Subcutaneous adipose tissue (tissue), 4 donors: Measurements from ENCODE around the gene SLC5A2. TPM values are rescaled to one million over a fixed set of nuclear protein-coding genes. Genes with fewer than 3 reads are reported as not detected.

Source experiments
- total RNA-seq, 4 donors: library from RNA; depleted of rRNA; stranded (reverse); fragments of >200 nt; gene quantifications; one replicate each; pipeline ENCODE4 v1.1.0, GENCODE V29; 2016
- TF ChIP-seq, protein P1 (sequence below): fragments of 450-650 bp; IDR thresholded peaks from one replicate; pipeline ENCODE4 v1.5.1; 2016; ENCODE audit warnings: low read depth, mild to moderate bottlenecking, control low read depth, antibody characterized with exemption, moderate library complexity

Gene SLC5A2
- total RNA-seq, 4 donors from 2014 or later = not detected

DNA sequence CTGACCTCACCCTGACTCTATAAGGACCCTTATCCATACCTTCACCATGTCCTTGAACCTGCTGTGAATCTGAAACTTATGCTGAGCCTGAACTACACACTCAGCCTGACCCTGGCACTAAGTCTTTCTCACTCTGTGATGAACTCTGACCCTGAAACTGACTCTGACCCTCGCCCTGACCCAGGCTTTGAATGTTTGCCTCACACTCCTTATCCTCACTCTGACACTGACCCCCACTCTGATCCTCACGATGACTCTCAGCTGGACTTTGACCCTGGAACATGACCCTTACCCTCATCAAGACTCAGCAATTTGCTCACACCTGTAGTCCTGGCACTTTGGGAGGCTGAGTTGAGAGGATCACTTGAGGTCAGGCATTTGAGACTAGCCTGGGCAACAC, 49.2 kb downstream of the SLC5A2 start:
- TF ChIP-seq, protein P1, sequence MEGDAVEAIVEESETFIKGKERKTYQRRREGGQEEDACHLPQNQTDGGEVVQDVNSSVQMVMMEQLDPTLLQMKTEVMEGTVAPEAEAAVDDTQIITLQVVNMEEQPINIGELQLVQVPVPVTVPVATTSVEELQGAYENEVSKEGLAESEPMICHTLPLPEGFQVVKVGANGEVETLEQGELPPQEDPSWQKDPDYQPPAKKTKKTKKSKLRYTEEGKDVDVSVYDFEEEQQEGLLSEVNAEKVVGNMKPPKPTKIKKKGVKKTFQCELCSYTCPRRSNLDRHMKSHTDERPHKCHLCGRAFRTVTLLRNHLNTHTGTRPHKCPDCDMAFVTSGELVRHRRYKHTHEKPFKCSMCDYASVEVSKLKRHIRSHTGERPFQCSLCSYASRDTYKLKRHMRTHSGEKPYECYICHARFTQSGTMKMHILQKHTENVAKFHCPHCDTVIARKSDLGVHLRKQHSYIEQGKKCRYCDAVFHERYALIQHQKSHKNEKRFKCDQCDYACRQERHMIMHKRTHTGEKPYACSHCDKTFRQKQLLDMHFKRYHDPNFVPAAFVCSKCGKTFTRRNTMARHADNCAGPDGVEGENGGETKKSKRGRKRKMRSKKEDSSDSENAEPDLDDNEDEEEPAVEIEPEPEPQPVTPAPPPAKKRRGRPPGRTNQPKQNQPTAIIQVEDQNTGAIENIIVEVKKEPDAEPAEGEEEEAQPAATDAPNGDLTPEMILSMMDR = no peak

- TF ChIP-seq, protein P1 = no peak
Observed at GRCh38 chr16:31532896-31533295, 50.0 kb downstream of the SLC5A2 start.

DNA sequence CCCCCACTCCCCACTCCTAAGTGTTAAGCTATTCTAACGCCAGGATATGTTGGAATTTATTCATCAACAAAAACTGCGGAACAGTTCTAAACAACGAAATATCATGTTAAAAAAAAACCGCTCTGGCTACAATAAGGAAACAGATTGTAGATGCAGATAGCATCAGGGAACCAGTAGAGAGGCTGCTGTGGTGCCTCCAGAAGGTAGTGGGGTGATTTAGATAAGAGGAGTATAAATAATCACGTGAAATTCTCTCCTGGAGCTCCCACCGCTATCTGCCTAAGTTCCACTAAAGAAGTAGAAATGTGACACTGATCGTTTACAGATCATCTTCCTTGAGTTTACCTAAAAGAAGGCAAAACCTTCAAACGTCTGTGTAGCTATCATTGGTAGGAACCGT, 52.8 kb downstream of the SLC5A2 start:
- TF ChIP-seq, protein P1 = no peak

DNA sequence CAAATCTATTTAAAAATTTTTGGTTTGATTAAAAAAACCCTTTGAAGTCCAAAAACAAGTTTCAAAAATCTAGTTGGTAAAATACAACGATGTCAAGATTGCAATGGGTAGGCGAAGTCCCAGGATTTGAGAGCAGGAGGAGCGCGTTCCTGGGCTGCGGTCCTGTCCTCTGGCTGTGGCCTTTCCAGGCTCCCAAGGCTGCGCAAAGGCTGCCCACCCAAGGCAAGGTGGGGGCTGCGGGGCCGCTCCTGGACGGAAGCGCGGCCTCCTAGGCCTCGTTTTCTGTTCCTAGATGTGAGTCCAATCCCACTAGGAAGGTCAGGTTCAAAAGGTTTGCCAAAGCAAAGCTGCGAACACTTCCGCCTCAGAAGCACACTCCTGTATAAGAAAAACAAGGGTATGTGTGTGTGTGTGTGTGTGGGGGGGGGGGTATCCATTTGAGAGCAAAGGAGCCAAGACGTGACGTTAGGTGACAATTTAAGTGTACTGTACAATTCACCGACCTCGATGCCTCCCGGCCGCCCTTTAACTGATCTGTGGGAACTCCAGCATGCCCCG, 54.0 kb downstream of the SLC5A2 start:
- TF ChIP-seq, protein P1 = no peak

DNA sequence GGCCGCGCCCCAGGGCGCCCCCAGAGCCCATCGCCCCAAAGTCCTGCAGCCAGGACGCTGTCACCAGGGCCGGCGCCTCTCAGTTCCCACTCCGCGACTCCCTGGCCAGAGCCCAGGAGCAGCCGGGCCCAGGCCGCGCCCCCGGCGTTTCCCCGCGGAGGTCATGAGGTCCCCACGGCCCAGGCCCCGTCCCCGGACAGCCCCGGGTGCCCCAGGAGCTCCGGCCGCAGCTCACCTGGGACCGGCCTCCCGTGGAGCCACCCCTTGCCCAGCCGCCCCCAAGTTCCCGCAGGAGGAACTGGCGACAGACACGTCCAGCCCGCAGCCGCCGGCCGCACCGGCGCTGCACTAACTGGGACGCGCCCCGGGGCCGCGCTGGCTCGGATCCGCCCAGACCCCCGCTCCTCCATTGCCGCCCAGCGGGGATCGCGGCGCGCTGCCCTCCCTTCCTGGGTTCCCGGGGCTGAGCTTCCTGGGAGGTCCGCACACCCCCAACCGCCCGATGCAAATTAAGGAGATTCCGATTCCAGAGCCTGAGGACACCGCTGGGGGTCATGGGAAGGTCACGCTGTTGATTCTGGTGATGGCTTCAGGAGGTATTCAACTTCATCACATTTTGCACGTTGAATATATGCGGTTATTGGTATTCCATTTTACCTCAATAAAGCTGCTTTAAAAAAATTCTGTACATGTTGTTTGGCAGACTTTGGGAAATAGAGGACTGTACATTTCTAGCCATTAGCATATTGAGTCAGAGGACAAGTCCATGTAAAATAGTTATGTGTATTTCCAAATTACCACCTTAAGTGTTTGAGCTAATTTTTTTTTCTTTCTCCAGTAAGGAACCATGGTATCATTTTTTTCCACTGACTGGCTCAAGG, 54.7 kb downstream of the SLC5A2 start:
- TF ChIP-seq, protein P1 = no peak

Other genes starting within 250 kb of the SLC5A2 start
- gene ITGAM, start 223.1 kb upstream of the SLC5A2 start, total RNA-seq = 10 to 100 TPM; 12.4 to 72.2 (median 29.8) TPM
- gene ITGAX, start 127.9 kb upstream of the SLC5A2 start, total RNA-seq = 100 to 1,000 TPM in 1 of 4 donors, 1 to 10 TPM in 3; 4.7 to 158 (median 7.3) TPM
- under 1 TPM in 3 of 4 donors, not detected in 1; 0.22 to 0.68 (median 0.65) TPM for gene ITGAD, start 89.8 kb upstream of the SLC5A2 start, total RNA-seq
- gene COX6A2, start 54.8 kb upstream of the SLC5A2 start, total RNA-seq = not detected
- 1 to 10 TPM in 3 of 4 donors, under 1 TPM in 1; 0.98 to 2.4 (median 1.3) TPM for gene ZNF843, start 40.3 kb upstream of the SLC5A2 start, total RNA-seq
- gene ARMC5, start 23.6 kb upstream of the SLC5A2 start, total RNA-seq = 1 to 10 TPM; 2.5 to 7.7 (median 4.4) TPM
- 10 to 100 TPM; 12.6 to 35.0 (median 19.7) TPM for gene TGFB1I1, start 11.0 kb upstream of the SLC5A2 start, total RNA-seq
- 10 to 100 TPM; 20.2 to 49.2 (median 34.2) TPM for gene RUSF1, start 25.3 kb downstream of the SLC5A2 start, total RNA-seq
- gene AHSP, start 44.8 kb downstream of the SLC5A2 start, total RNA-seq = 1 to 10 TPM in 1 of 4 donors, not detected in 3; 4.7 TPM